Putamen (tissue), 1 donor: ENCODE measurements around the gene TELO2.
"Not testable (repeated sequence)": the region's sequence is repeated elsewhere in the genome, so short reads cannot be mapped to it uniquely, and the experiment has no call there.

Source experiments
- DNase-seq: peaks from one replicate; pipeline ENCODE4 v3.0.0-alpha.2; 2016; ENCODE audit warnings: low spot score

The TELO2 gene

DNA sequence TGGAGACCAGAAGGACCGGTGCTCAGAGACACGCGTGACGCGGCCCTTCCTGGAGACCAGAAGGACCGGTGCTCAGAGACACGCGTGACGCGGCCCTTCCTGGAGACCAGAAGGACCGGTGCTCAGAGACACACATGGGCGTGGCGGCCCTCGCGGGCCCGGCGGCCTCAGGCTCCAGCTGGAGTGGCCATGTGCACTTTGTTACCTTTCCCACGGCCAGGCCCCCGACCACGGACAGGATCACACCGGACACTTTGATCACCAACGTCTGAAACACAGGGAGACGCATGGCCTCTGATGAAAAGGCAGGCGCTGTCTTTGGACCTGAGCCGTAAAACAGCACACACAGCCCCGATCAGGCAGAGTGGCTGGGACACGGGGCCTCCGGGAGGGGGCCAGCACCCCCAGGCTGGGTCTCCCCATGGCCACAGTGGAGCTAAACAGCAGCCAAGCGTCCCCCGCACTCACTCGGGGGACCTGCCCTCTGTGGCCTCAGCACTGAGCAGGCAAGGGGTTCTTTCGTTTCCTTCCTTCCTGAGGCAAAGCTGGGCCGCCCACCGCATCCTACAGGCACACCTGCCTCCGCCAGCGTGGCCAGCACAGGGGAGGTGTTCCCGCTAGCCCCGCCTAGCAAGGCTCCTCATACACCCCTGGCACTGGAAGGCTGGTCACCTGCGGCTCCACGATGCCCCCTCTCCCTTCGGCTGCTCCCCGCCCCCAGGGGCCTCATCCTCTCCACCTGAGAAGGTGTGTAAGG lies 35.5 kb upstream of the TELO2 start:
- DNase-seq = no peak

DNA sequence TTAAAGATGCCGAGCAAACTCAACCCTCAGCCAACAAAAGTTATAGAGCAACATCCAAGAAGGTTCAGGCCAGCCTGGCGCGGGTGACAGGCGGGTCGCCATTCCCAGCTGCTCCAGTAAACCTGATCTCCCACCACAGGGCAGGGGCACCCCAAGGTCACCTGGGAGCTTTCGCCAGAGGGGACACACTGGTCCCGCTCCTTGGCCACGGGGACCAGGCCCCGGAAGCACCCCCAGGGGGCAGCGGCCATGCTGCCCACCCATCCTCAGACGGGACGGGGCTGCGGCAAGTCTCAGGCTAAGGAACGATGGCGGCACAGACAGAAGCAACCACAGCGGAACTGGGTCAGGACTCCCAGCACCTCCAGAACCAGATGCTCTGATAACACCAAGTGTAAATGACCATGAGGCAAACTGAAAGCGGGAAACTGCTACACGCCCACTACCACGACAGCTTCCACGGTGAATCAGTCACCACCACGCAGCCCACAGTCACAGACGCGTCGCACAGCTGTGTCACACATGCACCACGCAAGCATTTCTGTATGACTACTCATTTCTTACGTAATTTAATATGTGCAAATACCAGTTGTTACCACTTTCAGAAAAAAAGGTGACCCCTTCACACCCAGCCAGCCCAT lies 34.7 kb upstream of the TELO2 start:
- DNase-seq = peak; percentile 8

DNA sequence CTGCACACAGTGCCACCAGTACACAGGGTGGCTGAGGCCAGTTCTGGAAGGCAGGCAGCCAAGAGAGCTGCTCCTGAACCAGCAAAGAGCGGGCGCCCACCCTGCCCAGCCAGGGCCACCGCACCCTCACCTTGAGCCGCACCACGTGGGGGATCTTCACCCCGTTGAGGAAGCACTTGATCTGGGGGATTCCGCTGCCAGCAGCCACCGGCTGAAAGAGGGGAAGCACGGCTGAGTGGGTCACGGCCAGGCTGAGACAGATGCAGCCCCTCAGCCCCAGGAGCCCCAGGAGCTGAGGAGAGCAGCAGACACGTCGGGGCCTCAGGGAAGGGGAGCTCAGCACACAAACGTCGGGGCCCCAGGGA lies 34.2 kb upstream of the TELO2 start:
- no peak for DNase-seq

DNA sequence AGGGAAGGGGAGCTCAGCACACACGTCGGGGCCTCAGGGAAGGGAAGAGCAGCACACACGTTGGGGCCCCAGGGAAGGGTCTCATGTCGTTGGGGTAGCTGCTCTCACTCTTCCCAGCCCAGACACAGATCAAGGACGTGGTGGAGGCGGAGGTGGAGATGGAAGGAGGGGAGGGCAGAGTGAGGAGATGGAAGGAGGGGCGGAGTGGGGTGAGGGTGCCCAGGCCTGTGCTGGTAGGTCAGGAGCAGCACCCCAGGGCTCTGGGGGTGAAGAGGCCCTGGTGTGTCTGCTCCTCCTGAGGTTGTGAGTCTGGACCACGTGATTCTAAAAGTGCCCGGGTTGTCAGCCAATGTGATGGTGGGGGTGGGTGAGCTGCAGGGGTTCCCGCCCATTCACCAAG lies 33.2 kb upstream of the TELO2 start:
- DNase-seq = no peak

DNA sequence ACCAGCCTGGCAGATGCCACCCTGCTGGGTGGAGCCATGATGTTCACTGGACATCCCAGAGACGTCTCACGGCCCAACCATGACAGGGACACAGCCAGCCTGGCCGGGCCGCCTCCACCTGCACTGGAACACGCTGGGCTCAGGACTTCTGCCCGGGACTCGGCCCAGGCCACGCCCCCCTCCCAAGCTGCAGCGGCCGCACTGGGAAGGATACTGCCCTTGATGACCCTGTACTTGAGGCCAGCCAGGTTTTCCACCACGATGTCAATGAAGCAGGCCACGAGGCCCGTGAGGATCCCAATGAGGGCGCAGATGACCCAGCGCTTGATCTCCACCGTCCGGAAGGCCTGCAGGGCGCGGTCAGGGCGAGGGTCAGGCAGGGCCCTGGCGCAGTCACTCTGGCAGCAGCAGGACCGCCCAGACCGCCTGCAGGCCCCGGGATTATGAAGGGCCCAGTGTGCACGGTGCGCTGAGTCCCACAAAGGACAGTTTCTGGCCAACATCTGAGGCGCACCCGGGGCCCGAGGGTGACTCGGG lies 32.5 kb upstream of the TELO2 start:
- no peak for DNase-seq

DNA sequence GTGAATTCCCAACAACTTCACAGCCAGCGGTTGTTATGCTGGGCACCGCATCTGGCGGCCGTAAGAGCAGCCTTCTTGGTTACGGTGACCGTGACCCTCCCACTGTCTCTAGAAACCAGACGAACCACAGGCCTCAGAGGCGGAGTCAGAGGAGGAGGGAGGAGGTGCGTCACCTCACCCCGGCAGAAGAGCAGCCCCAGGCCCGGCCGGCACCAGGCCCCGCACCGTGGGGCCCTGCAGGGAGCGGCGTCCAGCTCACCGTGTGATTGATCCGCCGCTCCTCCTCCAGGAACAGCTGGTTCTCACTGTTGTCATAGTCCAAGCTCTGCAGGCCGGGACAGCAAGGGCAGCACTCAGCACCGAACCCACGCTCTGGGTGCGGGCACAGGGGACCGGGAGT lies 32.0 kb upstream of the TELO2 start:
- DNase-seq = no peak

DNA sequence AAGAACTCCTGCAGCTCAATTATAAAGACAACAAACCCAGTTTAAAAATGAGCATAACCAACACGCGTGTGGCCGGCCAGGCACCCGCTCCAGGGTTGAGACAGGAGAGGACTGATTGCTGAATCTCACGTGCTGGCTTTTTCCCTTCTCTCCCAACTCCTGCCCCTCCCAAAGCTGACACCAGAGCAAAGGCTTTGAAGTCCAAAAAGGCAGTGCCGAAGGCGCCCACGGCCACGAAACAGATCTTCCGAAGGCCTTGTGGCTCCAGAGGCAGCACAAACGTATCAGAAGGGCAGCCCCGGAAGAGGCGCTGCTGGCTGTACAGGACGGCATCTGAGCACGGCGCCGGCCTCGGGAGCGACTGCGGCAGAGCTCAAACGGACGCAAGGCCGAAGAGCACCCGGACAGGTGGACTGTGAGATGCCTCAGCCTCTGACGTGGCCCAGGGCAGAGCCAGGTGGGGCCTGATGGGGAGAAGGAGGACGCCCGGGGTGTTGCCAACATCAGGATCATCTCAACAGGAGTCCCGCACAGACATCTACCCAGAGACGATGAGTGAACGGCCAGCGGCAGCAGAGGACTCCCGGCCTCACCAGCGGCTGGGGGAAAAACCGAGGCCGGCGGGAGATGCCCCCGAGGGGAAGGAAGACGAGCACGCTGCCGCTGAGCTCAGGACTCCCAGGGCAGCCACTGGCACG lies 28.8 kb upstream of the TELO2 start:
- no peak for DNase-seq

DNA sequence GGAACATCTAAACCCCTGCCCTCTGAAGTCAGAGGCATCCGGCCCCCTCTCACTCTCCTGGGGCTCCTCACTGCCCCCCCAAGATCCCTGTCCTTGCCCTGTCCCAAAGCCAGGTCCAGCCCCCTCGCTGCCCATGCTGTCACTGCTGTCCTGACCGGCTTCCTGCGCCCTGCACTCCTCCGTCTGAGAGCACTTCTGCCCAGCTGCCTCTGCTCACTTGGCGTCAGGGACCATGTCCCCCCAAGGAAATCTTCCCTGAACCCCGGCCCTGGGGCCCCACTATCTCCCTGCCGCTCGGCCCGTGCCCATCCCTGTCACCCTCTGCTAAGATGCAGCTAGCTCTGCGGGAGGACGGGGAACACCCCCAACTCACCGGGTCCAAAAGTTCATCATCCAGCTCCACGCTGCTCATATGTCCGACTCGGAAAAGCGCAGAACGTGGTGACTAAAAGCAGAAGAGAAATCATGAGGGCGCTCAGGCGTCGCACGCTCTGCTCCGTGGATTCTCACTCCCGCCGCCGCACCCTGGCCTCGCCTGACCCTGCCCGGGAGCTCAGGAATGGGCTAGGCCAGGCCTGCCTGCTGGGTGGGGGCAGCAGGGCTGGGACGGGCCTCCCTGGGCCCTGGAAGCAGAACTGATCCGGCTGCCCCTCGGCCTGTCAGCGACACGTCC lies 28.1 kb upstream of the TELO2 start:
- no peak for DNase-seq

DNA sequence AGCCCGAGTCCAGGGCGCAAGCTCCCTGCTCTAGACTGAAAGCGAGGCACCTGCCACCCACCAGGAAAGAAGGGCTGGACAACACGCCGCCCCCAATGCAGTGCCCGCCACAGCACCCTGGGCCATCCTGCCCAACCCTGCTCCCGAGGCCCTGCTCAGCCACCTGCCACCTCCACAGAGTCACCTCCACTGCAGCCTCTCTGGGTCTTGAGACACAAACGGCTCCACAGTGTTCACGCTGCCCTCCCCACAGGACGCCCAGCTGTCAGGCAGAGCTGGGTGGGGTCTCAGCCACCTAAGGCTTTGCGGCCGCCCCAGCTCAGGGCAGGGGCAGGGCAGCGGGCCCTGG lies 27.6 kb upstream of the TELO2 start:
- no peak for DNase-seq

DNA sequence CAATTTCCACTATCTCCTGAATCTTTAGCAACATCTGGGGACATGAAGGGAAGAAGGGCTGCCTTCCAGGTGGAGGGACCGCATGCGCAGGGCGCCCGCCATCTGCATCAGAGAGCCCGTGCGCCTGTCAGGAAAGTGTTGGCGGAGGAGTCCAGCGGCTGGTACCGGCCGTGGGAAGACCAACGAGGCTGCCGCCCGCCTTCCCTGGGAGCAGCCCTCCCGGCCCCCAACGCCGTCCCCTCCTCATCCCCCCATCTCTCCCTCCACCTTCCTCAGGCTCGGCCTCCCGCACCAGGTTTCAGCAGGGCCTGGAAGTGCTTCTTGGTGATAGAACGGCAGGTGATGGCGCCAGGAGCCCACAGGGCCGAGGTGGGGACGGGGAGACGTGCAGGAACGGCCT lies 27.1 kb upstream of the TELO2 start:
- DNase-seq = no peak

DNA sequence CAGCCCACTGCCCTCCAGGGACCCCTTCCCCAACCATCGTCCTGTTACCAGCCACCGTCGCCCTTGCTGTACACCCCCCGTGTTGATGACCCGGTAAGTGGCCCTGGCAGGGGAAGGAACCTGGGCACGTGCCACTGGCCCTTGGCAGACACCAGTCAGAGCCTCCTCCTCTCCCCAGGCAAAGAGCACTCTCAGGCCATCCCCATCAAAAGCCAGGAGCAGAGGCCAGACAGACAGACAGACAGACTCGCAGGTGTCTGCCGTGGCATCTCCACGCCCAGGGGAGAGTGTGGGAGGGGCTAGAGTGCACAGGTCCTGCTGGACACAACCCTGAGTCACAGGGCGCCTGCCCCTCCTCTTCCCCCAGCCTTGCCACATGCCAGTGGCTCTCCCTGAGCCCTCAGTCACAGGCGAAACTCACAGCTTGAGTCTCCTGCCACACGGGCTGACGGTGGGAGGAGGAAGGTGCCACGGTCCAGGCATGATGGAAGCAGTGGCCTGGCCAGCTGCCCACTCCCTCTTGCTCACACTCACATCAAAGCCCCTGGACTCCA lies 26.1 kb upstream of the TELO2 start:
- DNase-seq = no peak

DNA sequence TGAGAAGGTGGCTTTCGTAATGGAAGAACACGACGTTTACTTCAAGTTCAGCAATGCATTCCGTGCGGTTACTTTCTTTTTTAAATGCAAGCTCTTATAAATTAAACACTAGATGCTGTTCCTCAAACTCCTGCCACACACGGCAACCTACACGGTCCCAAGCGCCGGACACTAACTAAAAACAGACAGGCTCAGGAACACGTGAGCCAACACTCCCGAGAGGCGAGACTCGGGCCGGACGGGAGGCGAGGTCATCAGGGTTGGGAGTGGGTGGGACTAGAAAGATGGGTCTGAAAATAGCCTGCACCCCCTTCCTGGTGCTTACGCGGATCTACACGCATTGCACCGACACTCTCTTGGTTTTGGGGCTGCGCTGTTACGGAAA lies 24.7 kb upstream of the TELO2 start:
- DNase-seq = no peak

DNA sequence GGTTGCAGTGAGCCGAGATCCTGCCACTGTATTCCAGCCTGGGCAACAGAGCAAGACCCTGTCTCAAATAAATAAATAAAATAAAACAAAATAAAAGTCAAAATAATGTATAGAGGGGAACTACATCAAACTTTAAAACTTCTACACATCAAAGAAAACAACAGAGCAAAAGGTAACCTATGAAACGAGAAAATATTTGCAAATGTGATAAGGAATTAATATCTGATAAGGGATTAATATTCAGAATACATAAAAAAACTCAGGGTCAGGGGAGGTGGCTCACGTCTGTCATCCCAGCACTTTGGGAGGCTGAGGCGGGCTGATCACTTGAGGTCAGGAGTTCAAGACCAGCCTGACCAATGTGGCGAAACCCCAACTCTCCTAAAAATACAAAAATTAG lies 24.0 kb upstream of the TELO2 start:
- not testable (repeated sequence) for DNase-seq

DNA sequence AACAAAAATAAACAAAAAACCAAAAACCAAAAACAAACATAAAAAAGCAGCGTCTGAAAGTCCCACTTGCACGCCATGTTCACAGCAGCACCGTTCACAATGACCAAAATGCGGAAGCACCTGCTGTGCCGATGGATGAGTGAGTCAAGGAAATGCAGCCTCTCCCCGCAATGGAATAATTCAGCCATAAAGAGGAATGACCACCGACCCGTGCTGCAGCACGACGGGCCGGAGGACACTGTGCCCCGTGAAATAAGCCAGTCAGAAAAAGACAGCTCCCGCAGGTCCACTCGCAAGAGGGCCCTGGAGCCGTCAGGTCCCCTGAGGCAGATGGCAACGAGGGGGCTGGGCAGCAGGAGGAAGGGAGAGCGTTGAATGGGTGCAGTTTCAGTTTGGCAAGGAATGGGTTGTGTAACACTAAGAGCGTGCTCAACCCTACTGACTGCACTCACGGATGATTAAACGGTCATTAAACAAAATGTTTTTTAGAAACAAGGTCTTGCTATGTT lies 23.4 kb upstream of the TELO2 start:
- no peak for DNase-seq

DNA sequence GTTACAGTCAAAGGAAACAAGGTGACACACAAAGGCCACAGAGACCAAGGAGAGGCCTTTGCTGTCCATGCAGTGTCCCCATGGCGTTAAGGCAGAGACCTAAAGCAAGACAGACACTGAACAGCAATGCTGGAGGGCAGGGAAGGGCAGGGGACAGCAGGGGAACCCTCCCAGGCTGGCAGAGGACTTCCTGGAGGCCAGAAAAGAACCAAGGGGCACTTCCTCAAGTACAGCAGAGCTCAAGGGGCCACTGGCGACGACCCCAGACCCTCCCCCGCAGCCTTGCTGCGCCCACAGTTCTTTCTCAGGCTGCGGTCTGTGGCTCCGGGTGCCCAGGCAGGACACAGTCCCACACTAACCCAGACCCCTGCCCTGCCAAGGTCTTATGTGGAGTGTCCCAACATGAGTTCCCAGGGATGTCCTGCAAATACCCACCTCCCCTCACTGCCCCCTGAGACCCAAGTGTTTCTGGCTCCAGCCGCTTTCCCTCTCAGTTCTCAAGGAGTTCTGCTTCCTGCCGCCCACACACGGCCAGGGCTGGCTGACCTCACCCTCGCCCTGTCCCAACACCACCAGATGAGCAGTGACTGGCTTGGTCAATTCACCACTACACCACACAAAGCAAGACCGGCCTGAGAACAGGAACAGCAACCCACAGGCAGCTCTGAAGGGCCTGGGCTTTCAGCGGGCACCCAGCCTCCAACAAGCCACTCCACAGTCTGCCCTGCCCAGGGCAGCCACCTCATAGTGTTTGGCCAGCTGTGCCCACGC lies 22.5 kb upstream of the TELO2 start:
- no peak for DNase-seq

DNA sequence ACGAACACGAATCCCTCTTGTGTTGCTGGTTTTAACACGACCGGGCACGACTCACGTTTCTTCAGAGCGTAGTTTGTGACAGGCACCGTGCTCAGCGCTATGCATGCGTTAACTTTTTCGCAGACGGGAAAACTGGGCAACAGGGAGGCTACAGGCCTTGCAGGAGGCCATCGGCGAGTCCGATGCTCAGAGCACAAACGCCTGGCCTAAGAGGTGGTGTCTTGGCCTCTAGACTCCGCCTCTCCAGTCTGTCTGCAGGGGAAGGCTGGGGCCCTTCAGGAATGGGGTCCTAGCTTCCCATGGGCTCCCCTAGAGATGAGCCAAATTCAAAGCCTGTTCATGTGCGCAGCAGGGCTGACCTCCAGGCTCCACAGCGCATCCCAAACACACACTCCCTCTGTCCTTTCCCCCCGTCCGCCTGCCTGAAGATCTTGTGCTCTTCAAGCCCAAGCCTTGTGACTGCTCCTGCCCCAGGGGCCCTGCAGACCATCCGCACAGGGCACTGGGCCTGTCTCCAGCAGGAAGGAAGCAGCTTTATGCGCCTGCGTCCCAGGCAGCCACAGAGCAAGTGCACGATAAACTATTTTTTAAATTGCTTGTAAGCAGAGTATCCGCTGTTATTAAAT lies 21.5 kb upstream of the TELO2 start:
- no peak for DNase-seq

DNA sequence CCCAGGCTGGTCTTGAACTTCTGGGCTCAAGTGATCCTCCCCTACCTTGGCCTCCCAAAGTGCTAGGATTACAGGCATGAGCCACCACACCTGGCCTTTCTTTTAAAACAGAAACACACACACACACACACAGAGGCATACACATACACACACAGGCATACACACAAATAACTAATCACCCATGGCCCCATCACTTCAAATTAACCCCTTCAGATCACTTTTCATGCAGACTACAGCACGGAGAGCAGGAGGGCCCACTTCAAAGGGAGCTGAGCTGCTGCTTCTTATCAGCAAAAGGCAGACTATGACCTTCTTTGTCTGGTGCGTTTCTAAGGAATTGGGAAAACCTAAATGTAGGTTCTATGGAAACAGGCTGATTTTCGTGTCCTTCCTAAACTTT lies 20.2 kb upstream of the TELO2 start:
- DNase-seq = no peak

DNA sequence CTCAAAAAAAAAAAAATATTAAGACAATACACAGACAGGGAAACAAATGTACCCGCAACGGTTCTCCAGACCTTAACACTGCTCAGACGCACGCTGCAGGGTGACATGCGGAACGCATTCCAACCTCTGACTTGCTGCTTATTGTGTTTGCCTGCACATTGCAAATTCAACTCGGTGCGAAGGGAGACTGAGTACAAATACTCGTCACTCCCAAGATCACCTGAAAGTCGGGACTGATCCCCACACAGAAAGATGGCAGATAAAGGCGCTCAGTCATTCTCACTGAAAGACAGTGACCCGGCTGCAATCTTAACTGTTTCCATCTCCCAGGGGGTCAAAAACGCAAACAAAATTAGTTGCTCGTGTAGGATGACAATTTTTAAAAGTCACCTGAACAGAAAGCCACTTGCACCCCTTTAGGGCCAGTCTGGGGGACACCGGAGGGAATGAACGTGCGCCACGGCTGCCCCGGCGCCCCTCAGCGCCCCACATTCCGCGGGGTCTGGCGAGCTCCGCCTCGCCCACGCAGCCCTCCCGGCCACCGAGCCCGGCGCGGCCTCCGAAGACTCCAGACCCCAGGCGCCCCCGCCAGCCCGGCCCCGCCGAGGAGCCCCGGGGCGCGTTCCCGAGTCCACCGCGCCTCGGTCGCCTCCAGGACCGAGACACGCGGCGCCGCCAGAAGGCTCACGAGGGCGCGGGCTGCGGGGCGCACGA lies 18.9 kb upstream of the TELO2 start:
- no peak for DNase-seq

DNA sequence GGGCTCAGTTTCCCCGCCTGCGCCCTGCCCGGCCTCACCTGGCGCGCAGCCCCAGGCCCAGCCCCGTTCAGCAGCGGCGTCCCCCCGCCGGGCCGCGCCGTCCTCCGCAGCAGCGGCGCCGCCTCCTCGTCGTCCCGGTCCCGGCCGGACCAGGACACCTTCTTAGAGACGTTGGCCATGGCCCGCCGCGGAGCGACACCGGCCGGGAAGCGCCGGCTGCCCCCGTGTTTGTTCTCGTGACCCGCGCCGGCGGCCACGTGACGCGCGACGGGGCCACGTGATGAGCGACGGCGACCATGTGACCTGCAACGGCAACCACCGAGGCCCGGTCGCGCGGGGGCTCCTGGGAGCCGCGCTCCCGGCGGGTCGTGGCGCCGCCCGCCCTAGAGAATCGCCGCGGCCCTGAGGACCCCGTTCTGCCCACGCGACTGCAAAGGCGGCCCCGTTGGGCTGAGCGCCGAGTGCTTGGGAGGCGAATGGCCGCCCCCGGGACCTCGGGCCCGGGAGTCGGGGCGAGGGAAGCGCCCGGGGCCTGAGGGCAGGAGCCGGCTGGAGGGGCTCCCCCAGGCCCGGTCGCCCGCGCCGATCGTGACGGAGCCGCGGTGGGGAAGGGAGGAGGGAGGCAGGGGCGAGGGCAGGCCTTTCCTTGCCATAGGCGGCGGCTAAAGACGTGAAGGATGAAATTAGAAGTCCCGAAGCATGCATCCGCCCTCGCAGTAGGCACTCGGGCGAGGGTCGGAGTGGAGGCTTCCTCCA lies 18.2 kb upstream of the TELO2 start, which contains the start of gene CLCN7:
Gene CLCN7 (minus strand): TSS at position 233 of the 756 bp plus-strand sequence. CDS start 54 bp downstream, at position 179.
- DNase-seq = peak; percentile 72
